ENCODE data around the gene DOLK.

Gene DOLK

DNA sequence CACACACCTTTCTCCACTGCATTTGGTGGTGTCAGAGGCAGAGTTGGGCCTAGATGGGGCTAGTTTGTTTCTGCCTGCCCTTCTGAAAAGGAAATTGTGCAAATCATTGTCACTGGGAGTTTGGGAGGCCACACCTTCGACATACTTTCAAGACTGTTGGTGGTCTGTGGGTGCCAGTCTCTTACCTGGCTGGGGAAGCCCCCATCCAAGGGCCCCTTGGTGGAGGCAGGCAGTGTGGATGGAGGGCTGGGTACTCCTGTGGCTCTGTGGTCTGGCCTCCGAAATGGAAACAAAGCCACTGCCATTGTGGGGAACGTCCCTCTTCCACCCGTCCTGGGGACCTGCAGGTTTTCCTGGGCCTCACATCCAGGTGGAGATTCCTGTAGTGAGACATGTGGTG, 37.5 kb downstream of the DOLK start:
- Histone ChIP-seq H3K27ac (ENCODE audit: insufficient read depth, low read length, poor library complexity, severe bottlenecking) (no peak overlapping the region), H3K9me3 (ENCODE audit: control insufficient read depth, low read length) (no peaks in the 10 kb centered on the region), H3K4me1 (ENCODE audit: control insufficient read depth, insufficient read depth, low read length, poor library complexity, severe bottlenecking) (peaks cover 17% of the 10 kb centered on the region), H3K4me3 (ENCODE audit: insufficient read depth, low read depth, low read length, poor library complexity, severe bottlenecking) (no peak overlapping the region), H3K27me3 (replicated peaks; ENCODE audit: control insufficient read depth, insufficient read depth, low read length, poor library complexity, severe bottlenecking) (no peaks in the 10 kb centered on the region), H3K36me3 (ENCODE audit: control insufficient read depth, insufficient read depth, low read length) (peaks cover 38% of the 10 kb centered on the region)
- DNase-seq = no peak

- H3K27ac ChIP-seq (ENCODE audit: insufficient read depth, low read length, poor library complexity, severe bottlenecking) = no peak overlapping the region
- peaks cover 34% of the 10 kb centered on the region for H3K36me3 ChIP-seq (ENCODE audit: control insufficient read depth, insufficient read depth, low read length)
- DNase-seq = no peak
These were observed 39.0 kb downstream of the DOLK start for GRCh38 chr9:128908372-128908771.

GRCh38 chr9:128906741-128907140, 40.7 kb downstream of the DOLK start:
- Histone ChIP-seq H3K9me3 (ENCODE audit: control insufficient read depth, low read length) (no peaks in the 10 kb centered on the region), H3K4me3 (ENCODE audit: insufficient read depth, low read depth, low read length, poor library complexity, severe bottlenecking) (no peak overlapping the region), H3K27me3 (replicated peaks; ENCODE audit: control insufficient read depth, insufficient read depth, low read length, poor library complexity, severe bottlenecking) (no peaks in the 10 kb centered on the region), H3K4me1 (ENCODE audit: control insufficient read depth, insufficient read depth, low read length, poor library complexity, severe bottlenecking) (peaks cover 37% of the 10 kb centered on the region), H3K27ac (ENCODE audit: insufficient read depth, low read length, poor library complexity, severe bottlenecking) (no peak overlapping the region), H3K36me3 (ENCODE audit: control insufficient read depth, insufficient read depth, low read length) (peaks cover 30% of the 10 kb centered on the region)
- DNase-seq = no peak

More at GRCh38 chr9:128908372-128908771, 39.0 kb downstream of the DOLK start:
- no peak overlapping the region for H3K4me3 ChIP-seq (ENCODE audit: insufficient read depth, low read depth, low read length, poor library complexity, severe bottlenecking)
- H3K9me3 ChIP-seq (ENCODE audit: control insufficient read depth, low read length) = no peaks in the 10 kb centered on the region
- no peaks in the 10 kb centered on the region for H3K27me3 ChIP-seq (replicated peaks; ENCODE audit: control insufficient read depth, insufficient read depth, low read length, poor library complexity, severe bottlenecking)
- peaks cover 27% of the 10 kb centered on the region for H3K4me1 ChIP-seq (ENCODE audit: control insufficient read depth, insufficient read depth, low read length, poor library complexity, severe bottlenecking)

- Histone ChIP-seq H3K9me3 (ENCODE audit: control insufficient read depth, low read length) (no peaks in the 10 kb centered on the region), H3K27me3 (replicated peaks; ENCODE audit: control insufficient read depth, insufficient read depth, low read length, poor library complexity, severe bottlenecking) (no peaks in the 10 kb centered on the region), H3K4me3 (ENCODE audit: insufficient read depth, low read depth, low read length, poor library complexity, severe bottlenecking) (no peak overlapping the region), H3K36me3 (ENCODE audit: control insufficient read depth, insufficient read depth, low read length) (peaks cover 30% of the 10 kb centered on the region), H3K27ac (ENCODE audit: insufficient read depth, low read length, poor library complexity, severe bottlenecking) (no peak overlapping the region), H3K4me1 (ENCODE audit: control insufficient read depth, insufficient read depth, low read length, poor library complexity, severe bottlenecking) (peaks cover 37% of the 10 kb centered on the region)
- no peak for DNase-seq
These were observed 41.4 kb downstream of the DOLK start for GRCh38 chr9:128905964-128906363.

DNA sequence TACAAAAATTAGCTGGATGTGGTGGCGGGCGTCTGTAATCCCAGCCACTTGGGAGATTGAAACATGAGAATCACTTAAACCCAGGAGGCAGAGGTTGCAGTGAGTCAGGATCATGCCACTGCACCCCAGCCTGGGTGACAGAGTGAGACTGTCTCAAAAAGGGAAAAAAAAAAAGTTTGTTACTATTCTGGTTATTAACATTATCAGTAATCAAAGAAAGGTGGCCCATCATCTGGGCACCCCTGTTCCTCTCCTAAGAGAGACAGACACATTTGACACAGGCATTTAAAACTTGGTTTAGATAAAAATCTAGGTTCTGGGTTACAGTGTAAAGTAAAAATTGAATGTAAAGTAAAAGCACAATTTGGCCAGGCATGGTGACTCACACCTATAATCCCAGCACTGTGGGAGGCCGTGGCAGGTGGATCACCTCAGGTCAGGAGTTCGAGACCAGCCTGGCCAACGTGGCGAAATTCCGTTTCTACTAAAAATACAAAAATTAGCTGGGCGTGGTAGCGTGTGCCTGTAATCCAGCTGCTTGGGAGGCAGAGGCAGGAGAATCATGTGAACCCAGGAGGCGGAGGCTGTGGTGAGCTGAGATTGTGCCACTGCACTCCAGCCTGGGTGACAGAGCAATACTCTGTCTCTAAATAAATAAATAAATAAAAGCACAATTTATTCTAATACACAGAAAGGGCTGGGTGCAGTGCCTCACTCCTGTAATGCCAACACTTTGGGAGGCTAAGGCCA, 43.4 kb downstream of the DOLK start:
- Histone ChIP-seq H3K4me3 (ENCODE audit: insufficient read depth, low read depth, low read length, poor library complexity, severe bottlenecking) (no peak overlapping the region), H3K4me1 (ENCODE audit: control insufficient read depth, insufficient read depth, low read length, poor library complexity, severe bottlenecking) (peaks cover 55% of the 10 kb centered on the region), H3K27me3 (replicated peaks; ENCODE audit: control insufficient read depth, insufficient read depth, low read length, poor library complexity, severe bottlenecking) (no peaks in the 10 kb centered on the region), H3K9me3 (ENCODE audit: control insufficient read depth, low read length) (no peaks in the 10 kb centered on the region), H3K27ac (ENCODE audit: insufficient read depth, low read length, poor library complexity, severe bottlenecking) (peak overlapping the region; percentile 46), H3K36me3 (ENCODE audit: control insufficient read depth, insufficient read depth, low read length) (peaks cover 22% of the 10 kb centered on the region)
- no peak for DNase-seq

GRCh38 chr9:128903079-128903461, 44.3 kb downstream of the DOLK start:
- peaks cover 12% of the 10 kb centered on the region for H3K36me3 ChIP-seq (ENCODE audit: control insufficient read depth, insufficient read depth, low read length)
- H3K4me1 ChIP-seq (ENCODE audit: control insufficient read depth, insufficient read depth, low read length, poor library complexity, severe bottlenecking) = peaks cover 65% of the 10 kb centered on the region
- H3K4me3 ChIP-seq (ENCODE audit: insufficient read depth, low read depth, low read length, poor library complexity, severe bottlenecking) = peak overlapping the region; percentile 48
- H3K27me3 ChIP-seq (replicated peaks; ENCODE audit: control insufficient read depth, insufficient read depth, low read length, poor library complexity, severe bottlenecking) = no peaks in the 10 kb centered on the region
- peak overlapping the region; percentile 82 for H3K27ac ChIP-seq (ENCODE audit: insufficient read depth, low read length, poor library complexity, severe bottlenecking)
- no peaks in the 10 kb centered on the region for H3K9me3 ChIP-seq (ENCODE audit: control insufficient read depth, low read length)
- no peak for DNase-seq

GRCh38 chr9:128902351-128903078, 44.9 kb downstream of the DOLK start:
- peaks cover 7% of the 10 kb centered on the region for H3K36me3 ChIP-seq (ENCODE audit: control insufficient read depth, insufficient read depth, low read length)
- H3K9me3 ChIP-seq (ENCODE audit: control insufficient read depth, low read length) = no peaks in the 10 kb centered on the region
- H3K27ac ChIP-seq (ENCODE audit: insufficient read depth, low read length, poor library complexity, severe bottlenecking) = peak overlapping the region; percentile 82
- H3K27me3 ChIP-seq (replicated peaks; ENCODE audit: control insufficient read depth, insufficient read depth, low read length, poor library complexity, severe bottlenecking) = no peaks in the 10 kb centered on the region
- peaks cover 70% of the 10 kb centered on the region for H3K4me1 ChIP-seq (ENCODE audit: control insufficient read depth, insufficient read depth, low read length, poor library complexity, severe bottlenecking)
- H3K4me3 ChIP-seq (ENCODE audit: insufficient read depth, low read depth, low read length, poor library complexity, severe bottlenecking) = peak overlapping the region; percentile 48
- DNase-seq = peak; percentile 71 to 76 (median 73)

DNA sequence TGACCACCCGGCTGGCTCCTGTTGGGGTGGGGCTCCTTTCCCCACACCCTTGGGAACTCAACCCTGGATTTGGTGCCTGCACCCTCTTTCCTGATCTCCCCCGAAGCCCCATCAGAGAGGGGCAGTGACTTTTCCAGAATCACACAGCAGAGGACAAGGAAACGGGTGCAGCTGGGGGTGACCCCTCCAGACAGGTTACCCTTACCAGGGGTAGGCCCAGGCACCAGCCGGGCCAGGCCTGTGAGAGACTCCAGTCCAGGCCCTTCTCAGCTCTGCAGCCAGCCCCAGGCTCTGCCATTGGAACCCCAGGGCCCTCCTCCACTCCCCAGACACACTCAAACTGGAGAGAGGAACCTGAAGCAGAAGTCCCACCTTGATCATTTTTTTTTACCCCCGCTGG, 45.6 kb downstream of the DOLK start:
- peak overlapping the region; percentile 82 for H3K27ac ChIP-seq (ENCODE audit: insufficient read depth, low read length, poor library complexity, severe bottlenecking)
- peaks cover 75% of the 10 kb centered on the region for H3K4me1 ChIP-seq (ENCODE audit: control insufficient read depth, insufficient read depth, low read length, poor library complexity, severe bottlenecking)
- H3K4me3 ChIP-seq (ENCODE audit: insufficient read depth, low read depth, low read length, poor library complexity, severe bottlenecking) = no peak overlapping the region
- no peaks in the 10 kb centered on the region for H3K9me3 ChIP-seq (ENCODE audit: control insufficient read depth, low read length)
- DNase-seq = no peak
- peaks cover 2% of the 10 kb centered on the region for H3K36me3 ChIP-seq (ENCODE audit: control insufficient read depth, insufficient read depth, low read length)
- H3K27me3 ChIP-seq (replicated peaks; ENCODE audit: control insufficient read depth, insufficient read depth, low read length, poor library complexity, severe bottlenecking) = no peaks in the 10 kb centered on the region

GRCh38 chr9:128901379-128901778, 46.0 kb downstream of the DOLK start:
- Histone ChIP-seq H3K27me3 (replicated peaks; ENCODE audit: control insufficient read depth, insufficient read depth, low read length, poor library complexity, severe bottlenecking) (no peaks in the 10 kb centered on the region), H3K27ac (ENCODE audit: insufficient read depth, low read length, poor library complexity, severe bottlenecking) (peak overlapping the region; percentile 82), H3K4me3 (ENCODE audit: insufficient read depth, low read depth, low read length, poor library complexity, severe bottlenecking) (no peak overlapping the region), H3K9me3 (ENCODE audit: control insufficient read depth, low read length) (no peaks in the 10 kb centered on the region), H3K36me3 (ENCODE audit: control insufficient read depth, insufficient read depth, low read length) (no peaks in the 10 kb centered on the region), H3K4me1 (ENCODE audit: control insufficient read depth, insufficient read depth, low read length, poor library complexity, severe bottlenecking) (peaks cover 72% of the 10 kb centered on the region)
- DNase-seq = no peak
